HG03439 (cell line): Measurements from ENCODE around the gene SEPHS2.
"Not testable (repeated sequence)": the region's sequence is repeated elsewhere in the genome, so short reads cannot be mapped to it uniquely, and the experiment has no call there.

Experiments used
- ATAC-seq: cut with Tn5 transposase; IDR thresholded peaks from one replicate; pipeline ENCODE4 v1.9.1; 2021; ENCODE audit warnings: mild to moderate bottlenecking, moderate library complexity; ENCODE audit not compliant: unreplicated experiment

The SEPHS2 gene

GRCh38 chr16:30470632-30470995 lies 24.9 kb upstream of the SEPHS2 start:
- no peak for ATAC-seq

- ATAC-seq, result no peak
Measured at GRCh38 chr16:30470170-30470512, 24.5 kb upstream of the SEPHS2 start.

GRCh38 chr16:30464078-30464477 lies 18.4 kb upstream of the SEPHS2 start:
- ATAC-seq, result no peak

- not testable (repeated sequence) for ATAC-seq
Measured at GRCh38 chr16:30461426-30461825, 15.8 kb upstream of the SEPHS2 start.

GRCh38 chr16:30459456-30459855 lies 13.8 kb upstream of the SEPHS2 start:
- ATAC-seq, result no peak

GRCh38 chr16:30458561-30459394 lies 13.1 kb upstream of the SEPHS2 start:
- peak; percentile 77 for ATAC-seq

- no peak for ATAC-seq
Measured at GRCh38 chr16:30457743-30458560, 12.3 kb upstream of the SEPHS2 start.

- ATAC-seq, result no peak
Measured at GRCh38 chr16:30457256-30457655, 11.6 kb upstream of the SEPHS2 start.

- ATAC-seq, result no peak
Measured at GRCh38 chr16:30456302-30456701, 10.6 kb upstream of the SEPHS2 start.

- ATAC-seq, result not testable (repeated sequence)
Measured at GRCh38 chr16:30452709-30453580, 7.3 kb upstream of the SEPHS2 start.

GRCh38 chr16:30449116-30449435 lies 3.4 kb upstream of the SEPHS2 start:
- no peak for ATAC-seq

GRCh38 chr16:30447512-30448226 lies 2.0 kb upstream of the SEPHS2 start:
- no peak for ATAC-seq

GRCh38 chr16:30446203-30446595 lies 525 bp upstream of the SEPHS2 start:
- no peak for ATAC-seq

- ATAC-seq, result no peak
Measured at GRCh38 chr16:30445149-30445407, 596 bp downstream of the SEPHS2 start.

- ATAC-seq, result no peak
Measured at GRCh38 chr16:30444231-30445148, 1.2 kb downstream of the SEPHS2 start.

GRCh38 chr16:30443631-30444030 lies 2.0 kb downstream of the SEPHS2 start:
- ATAC-seq, result no peak

GRCh38 chr16:30439720-30440348 lies 5.8 kb downstream of the SEPHS2 start:
- no peak for ATAC-seq

- ATAC-seq, result no peak
Measured at GRCh38 chr16:30438835-30439234, 6.8 kb downstream of the SEPHS2 start.

- ATAC-seq, result no peak
Measured at GRCh38 chr16:30437511-30438046, 8.1 kb downstream of the SEPHS2 start.
